Cardiac muscle cell (in vitro differentiated cells and primary cell): ENCODE measurements around the gene GAD2. TPM values are rescaled to one million over a fixed set of nuclear protein-coding genes. Genes with fewer than 3 reads are reported as not detected.
"Not testable (repeated sequence)": the region's sequence is repeated elsewhere in the genome, so short reads cannot be mapped to it uniquely, and the experiment has no call there.

Experiments used
- DNase-seq, 2 donors: peaks; one replicate each; pipeline versions ENCODE4 v3.0.0 to v3.0.0-alpha.2; 2010 to 2017; ENCODE audit warnings: low read depth in 1 of 2, low spot score in 1 of 2
- H3K27ac ChIP-seq: fragments of 200-600 bp; sonication (generic); 2 replicates; pipeline ENCODE4 v1.5.1; 2016
- H3K27me3 ChIP-seq: fragments of 200-600 bp; sonication (generic); 2 replicates; pipeline ENCODE4 v1.6.0; 2016; ENCODE audit warnings: control low read depth
- H3K36me3 ChIP-seq: fragments of 200-600 bp; sonication (generic); 2 replicates; pipeline ENCODE4 v1.5.1; 2016; ENCODE audit warnings: control low read depth
- H3K4me1 ChIP-seq: fragments of 200-600 bp; sonication (generic); 2 replicates; pipeline ENCODE4 v1.8.1; 2017; ENCODE audit warnings: low read depth, mild to moderate bottlenecking, mixed run types
- H3K4me3 ChIP-seq: fragments of 200-600 bp; sonication (generic); 2 replicates; pipeline ENCODE4 v1.5.1; 2016; ENCODE audit warnings: mild to moderate bottlenecking
- H3K9me3 ChIP-seq: fragments of 200-600 bp; sonication (generic); 2 replicates; pipeline ENCODE4 v1.5.1; 2017; ENCODE audit warnings: low read depth, mild to moderate bottlenecking, control low read depth
- CTCF ChIP-seq: IDR thresholded peaks from 2 replicates; pipeline ENCODE4 v1.5.1; 2012; ENCODE audit warnings: low read depth, mild to moderate bottlenecking, low read length
- polyA plus RNA-seq: library from polyadenylated mRNA; unstranded; fragments of >200 nt; fragmentation: Nextera tagmentation; extraction: Ambion mirVana; gene quantifications from 2 replicates; pipeline ENCODE4 v1.2.1, GENCODE V29; 2016
- total RNA-seq: library from RNA; depleted of rRNA; stranded (reverse); fragments of >200 nt; gene quantifications from 2 replicates; pipeline ENCODE4 v1.2.3, GENCODE V29; 2016

The GAD2 gene
- total and polyA plus RNA-seq, 2 experiments from 2014 or later, result not detected

GRCh38 chr10:26336979-26337378 is 120.4 kb downstream of the GAD2 start:
- H3K4me3 ChIP-seq, result no peak overlapping the region
- H3K4me1 ChIP-seq, result no peaks in the 10 kb centered on the region
- no peak for TF ChIP-seq CTCF
- H3K27ac ChIP-seq, result no peak overlapping the region
- H3K27me3 ChIP-seq, result peaks cover 19% of the 10 kb centered on the region
- no peaks in the 10 kb centered on the region for H3K36me3 ChIP-seq
- DNase-seq, result no peak
- H3K9me3 ChIP-seq, result no peaks in the 10 kb centered on the region

GRCh38 chr10:26341701-26342100 is 125.1 kb downstream of the GAD2 start:
- no peak for DNase-seq
- no peaks in the 10 kb centered on the region for H3K4me1 ChIP-seq
- peaks cover 62% of the 10 kb centered on the region for H3K27me3 ChIP-seq
- no peak overlapping the region for H3K27ac ChIP-seq
- H3K36me3 ChIP-seq, result no peaks in the 10 kb centered on the region
- TF ChIP-seq CTCF, result no peak
- H3K4me3 ChIP-seq, result no peak overlapping the region
- H3K9me3 ChIP-seq, result no peaks in the 10 kb centered on the region

- DNase-seq, result peak in 1 of 2 donors; percentile 24
- H3K4me1 ChIP-seq, H3K36me3 ChIP-seq, H3K4me3 ChIP-seq, H3K27ac ChIP-seq, H3K9me3 ChIP-seq: not testable (repeated sequence)
- H3K27me3 ChIP-seq, result peaks cover 57% of the 10 kb centered on the region
These were observed 132.3 kb downstream of the GAD2 start for GRCh38 chr10:26348821-26349417.

Other genes with a start within 250 kb of the GAD2 start
- not detected in 2 replicates for gene APBB1IP, start 221.6 kb downstream of the GAD2 start, total RNA-seq
- gene APBB1IP, start 221.6 kb downstream of the GAD2 start, polyA plus RNA-seq, result not detected in 2 replicates